ENCODE data around the gene STON1.

GRCh38 chr2:48617618-48618017, 87.7 kb downstream of the STON1 start, which contains the start of gene GTF2A1L:
- TF ChIP-seq SP2 (tag by site-specific recombination; IDR thresholded peaks at IDR 0.05) = no peak
- TF ChIP-seq ZNF514 (tag by site-specific recombination; IDR thresholded peaks at IDR 0.05) = no peak
- no peak for TF ChIP-seq CTCF (tag by site-specific recombination; IDR thresholded peaks at IDR 0.05)
- TF ChIP-seq ZNF239 (tag by site-specific recombination; IDR thresholded peaks at IDR 0.05) = no peak
- TF ChIP-seq YY1 (tag by site-specific recombination; IDR thresholded peaks at IDR 0.05) = no peak
- no peak for TF ChIP-seq ZNF837 (tag by site-specific recombination; IDR thresholded peaks at IDR 0.05)
- TF ChIP-seq, protein P1, sequence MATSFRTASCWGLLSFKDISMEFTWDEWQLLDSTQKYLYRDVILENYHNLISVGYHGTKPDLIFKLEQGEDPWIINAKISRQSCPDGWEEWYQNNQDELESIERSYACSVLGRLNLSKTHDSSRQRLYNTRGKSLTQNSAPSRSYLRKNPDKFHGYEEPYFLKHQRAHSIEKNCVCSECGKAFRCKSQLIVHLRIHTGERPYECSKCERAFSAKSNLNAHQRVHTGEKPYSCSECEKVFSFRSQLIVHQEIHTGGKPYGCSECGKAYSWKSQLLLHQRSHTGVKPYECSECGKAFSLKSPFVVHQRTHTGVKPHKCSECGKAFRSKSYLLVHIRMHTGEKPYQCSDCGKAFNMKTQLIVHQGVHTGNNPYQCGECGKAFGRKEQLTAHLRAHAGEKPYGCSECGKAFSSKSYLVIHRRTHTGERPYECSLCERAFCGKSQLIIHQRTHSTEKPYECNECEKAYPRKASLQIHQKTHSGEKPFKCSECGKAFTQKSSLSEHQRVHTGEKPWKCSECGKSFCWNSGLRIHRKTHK (tag by site-specific recombination; IDR thresholded peaks at IDR 0.05) = no peak
- TF ChIP-seq ZNF76 (tag by site-specific recombination; IDR thresholded peaks at IDR 0.05; ENCODE audit: borderline replicate concordance, low read depth) = no peak
- TF ChIP-seq ZNF132 (tag by site-specific recombination; IDR thresholded peaks at IDR 0.05; ENCODE audit: borderline replicate concordance) = no peak

Measured in HEK293 (cell line).